Activated T-cell treated with anti-CD3 and anti-CD28 coated beads, Interleukin-2, amount 50 U/mL, for 24 hours (primary cell): ENCODE results near the gene MYBPHL.

ENCODE experiments used
- DNase-seq: peaks from one replicate; pipeline ENCODE4 v3.0.0-alpha.2; 2020
- H3K27ac Mint-ChIP-seq: 2 replicates; pipeline ENCODE4 v1.8.0; 2020; ENCODE audit warnings: mild to moderate bottlenecking, mixed read lengths
- H3K27me3 Mint-ChIP-seq: 2 replicates; pipeline ENCODE4 v1.8.0; 2020; ENCODE audit warnings: mixed read lengths
- H3K36me3 Mint-ChIP-seq: 2 replicates; pipeline ENCODE4 v1.8.0; 2020; ENCODE audit warnings: low read depth, mixed read lengths
- H3K4me1 Mint-ChIP-seq: 2 replicates; pipeline ENCODE4 v1.8.0; 2020; ENCODE audit warnings: low read depth, mixed read lengths
- H3K4me3 Mint-ChIP-seq: 2 replicates; pipeline ENCODE4 v1.8.0; 2020; ENCODE audit warnings: mild to moderate bottlenecking, moderate library complexity, mixed read lengths
- H3K9me3 Mint-ChIP-seq: 2 replicates; pipeline ENCODE4 v1.8.0; 2020; ENCODE audit warnings: mixed read lengths

The MYBPHL gene

DNA sequence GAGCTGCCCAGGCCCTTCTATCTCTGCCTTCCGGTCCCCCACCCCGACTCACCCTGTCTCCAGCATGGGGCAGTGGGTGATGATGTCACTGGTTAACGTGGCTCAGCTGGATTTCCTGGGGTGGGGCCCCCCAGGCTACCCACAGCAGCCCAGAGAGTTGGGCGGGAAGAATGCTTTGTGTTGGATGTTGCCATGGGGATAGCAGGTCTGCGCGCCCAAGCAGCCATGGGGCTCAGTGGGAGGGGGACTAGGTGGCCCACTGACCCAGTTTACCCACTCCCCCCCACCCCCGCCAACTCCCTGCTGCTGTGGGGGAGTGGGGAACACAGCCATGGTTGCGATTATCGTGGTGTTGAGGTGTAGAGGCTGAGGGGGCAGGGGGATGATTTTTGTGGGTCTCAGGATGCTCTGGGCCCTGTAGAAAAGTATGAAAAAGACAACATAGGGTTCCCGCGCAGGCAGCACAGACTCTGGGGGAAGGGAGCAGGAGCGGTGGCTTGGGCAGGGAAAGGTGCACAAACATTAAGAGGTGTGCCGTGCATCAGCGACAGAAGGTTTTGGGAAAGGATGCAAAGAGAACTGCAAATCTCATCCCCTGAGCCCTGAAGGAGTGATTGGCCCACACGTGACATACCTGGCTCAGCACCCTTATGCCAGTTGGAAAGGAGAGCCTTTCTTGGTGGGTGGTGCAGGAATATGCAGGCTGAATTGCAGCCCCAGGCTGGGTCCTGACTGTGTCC is 49.0 kb downstream of the MYBPHL start:
- Mint-ChIP-seq H3K36me3 (no peaks in the 10 kb centered on the region), H3K27ac (no peak overlapping the region), H3K27me3 (no peaks in the 10 kb centered on the region), H3K4me1 (no peaks in the 10 kb centered on the region), H3K9me3 (no peaks in the 10 kb centered on the region), H3K4me3 (no peak overlapping the region)
- no peak for DNase-seq

DNA sequence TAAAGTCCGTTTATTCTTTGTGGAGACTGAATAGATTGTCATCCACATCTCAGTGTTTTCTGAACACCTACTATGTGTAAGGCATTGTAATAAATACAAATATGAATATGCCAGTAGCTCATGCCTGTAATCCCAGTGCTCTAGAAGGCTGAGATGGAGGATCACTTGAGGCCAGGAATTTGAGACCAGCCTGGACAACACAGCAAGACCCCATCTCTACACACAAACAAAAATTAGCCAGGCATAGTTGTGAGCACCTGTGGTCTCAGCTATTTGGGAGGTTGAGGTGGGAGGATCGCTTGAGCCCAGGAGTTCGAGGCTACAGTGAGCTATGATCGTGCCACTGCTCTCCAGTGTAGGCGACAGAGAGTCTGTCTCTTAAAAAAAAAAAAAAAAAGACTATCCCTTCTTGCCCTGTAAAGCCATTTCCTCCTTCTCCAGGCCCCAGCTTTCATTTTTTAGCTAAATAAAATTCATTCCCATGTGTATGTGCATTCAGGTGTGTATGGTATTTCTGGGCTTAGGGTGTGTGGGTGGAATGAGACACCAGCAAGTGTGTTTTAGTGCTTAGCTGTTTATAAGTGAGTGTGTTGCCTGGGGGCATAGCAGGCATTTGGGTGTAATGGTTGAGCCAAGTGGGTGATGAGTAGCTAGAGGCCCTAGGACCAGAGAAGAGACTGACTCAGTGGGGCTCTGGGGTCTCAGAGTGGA is 49.7 kb downstream of the MYBPHL start:
- no peak overlapping the region for H3K27ac Mint-ChIP-seq
- DNase-seq, result no peak
- no peaks in the 10 kb centered on the region for H3K36me3 Mint-ChIP-seq

DNA sequence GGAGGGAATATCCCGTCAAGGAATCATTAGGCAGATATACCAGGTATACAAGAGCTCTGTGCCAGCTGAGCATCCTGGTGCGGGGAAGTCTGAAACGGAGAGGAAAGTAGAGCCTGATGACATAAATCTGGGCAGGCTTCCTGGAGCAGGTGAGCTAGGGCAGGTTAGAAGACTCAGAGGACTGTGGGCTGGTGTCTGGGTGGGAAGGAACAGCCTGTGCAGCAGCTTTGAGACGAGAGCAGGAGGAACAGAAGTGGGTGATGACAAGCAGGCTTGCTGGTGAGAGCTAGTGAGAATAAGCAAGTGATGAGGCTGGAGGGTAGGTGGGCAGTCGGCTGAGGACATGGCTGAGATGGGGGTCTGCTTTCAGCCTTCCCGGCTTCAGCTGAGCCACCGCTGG is 50.7 kb downstream of the MYBPHL start:
- H3K27ac Mint-ChIP-seq, result no peak overlapping the region

More for the DNA sequence above, 49.7 kb downstream of the MYBPHL start:
- Mint-ChIP-seq H3K9me3 (no peaks in the 10 kb centered on the region), H3K4me3 (no peak overlapping the region), H3K27me3 (no peaks in the 10 kb centered on the region), H3K4me1 (no peaks in the 10 kb centered on the region)

DNA sequence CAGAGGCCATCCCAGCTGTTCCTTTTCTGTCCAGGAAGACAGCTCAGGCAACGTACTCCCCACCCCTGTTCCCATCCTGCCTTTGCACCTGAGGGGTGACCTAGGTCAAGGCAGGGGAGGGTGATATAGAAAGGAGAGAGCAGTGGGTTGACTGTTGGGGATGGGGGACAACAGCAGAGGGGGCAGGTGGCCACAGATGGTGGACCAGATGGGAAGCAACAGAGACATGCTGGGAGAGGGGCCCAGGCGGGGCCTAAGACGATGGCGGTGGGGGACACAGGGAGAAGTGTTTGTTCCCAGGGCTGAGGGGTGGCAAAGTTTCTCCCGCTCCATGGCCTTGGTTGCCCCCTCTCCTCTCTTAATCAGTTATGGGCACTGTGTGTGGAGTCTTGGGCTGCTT is 51.1 kb downstream of the MYBPHL start:
- Mint-ChIP-seq H3K27ac (no peak overlapping the region), H3K4me1 (no peaks in the 10 kb centered on the region), H3K4me3 (no peak overlapping the region), H3K9me3 (no peaks in the 10 kb centered on the region), H3K36me3 (no peaks in the 10 kb centered on the region), H3K27me3 (peaks cover 5% of the 10 kb centered on the region)
- no peak for DNase-seq

More for the DNA sequence above, 50.7 kb downstream of the MYBPHL start:
- no peak for DNase-seq
- Mint-ChIP-seq H3K27me3 (peaks cover under 1% of the 10 kb centered on the region), H3K36me3 (no peaks in the 10 kb centered on the region), H3K4me1 (no peaks in the 10 kb centered on the region), H3K9me3 (no peaks in the 10 kb centered on the region), H3K4me3 (no peak overlapping the region)

GRCh38 chr1:109255097-109255651 is 51.6 kb downstream of the MYBPHL start:
- H3K27me3 Mint-ChIP-seq, result peaks cover 7% of the 10 kb centered on the region
- no peak overlapping the region for H3K4me3 Mint-ChIP-seq
- no peaks in the 10 kb centered on the region for H3K4me1 Mint-ChIP-seq
- no peaks in the 10 kb centered on the region for H3K36me3 Mint-ChIP-seq
- no peaks in the 10 kb centered on the region for H3K9me3 Mint-ChIP-seq
- no peak overlapping the region for H3K27ac Mint-ChIP-seq
- no peak for DNase-seq

- Mint-ChIP-seq H3K27ac (no peak overlapping the region), H3K9me3 (no peaks in the 10 kb centered on the region), H3K4me3 (no peak overlapping the region), H3K4me1 (no peaks in the 10 kb centered on the region), H3K36me3 (no peaks in the 10 kb centered on the region), H3K27me3 (peaks cover 7% of the 10 kb centered on the region)
- no peak for DNase-seq
These were observed 52.2 kb downstream of the MYBPHL start for GRCh38 chr1:109254621-109255096.

DNA sequence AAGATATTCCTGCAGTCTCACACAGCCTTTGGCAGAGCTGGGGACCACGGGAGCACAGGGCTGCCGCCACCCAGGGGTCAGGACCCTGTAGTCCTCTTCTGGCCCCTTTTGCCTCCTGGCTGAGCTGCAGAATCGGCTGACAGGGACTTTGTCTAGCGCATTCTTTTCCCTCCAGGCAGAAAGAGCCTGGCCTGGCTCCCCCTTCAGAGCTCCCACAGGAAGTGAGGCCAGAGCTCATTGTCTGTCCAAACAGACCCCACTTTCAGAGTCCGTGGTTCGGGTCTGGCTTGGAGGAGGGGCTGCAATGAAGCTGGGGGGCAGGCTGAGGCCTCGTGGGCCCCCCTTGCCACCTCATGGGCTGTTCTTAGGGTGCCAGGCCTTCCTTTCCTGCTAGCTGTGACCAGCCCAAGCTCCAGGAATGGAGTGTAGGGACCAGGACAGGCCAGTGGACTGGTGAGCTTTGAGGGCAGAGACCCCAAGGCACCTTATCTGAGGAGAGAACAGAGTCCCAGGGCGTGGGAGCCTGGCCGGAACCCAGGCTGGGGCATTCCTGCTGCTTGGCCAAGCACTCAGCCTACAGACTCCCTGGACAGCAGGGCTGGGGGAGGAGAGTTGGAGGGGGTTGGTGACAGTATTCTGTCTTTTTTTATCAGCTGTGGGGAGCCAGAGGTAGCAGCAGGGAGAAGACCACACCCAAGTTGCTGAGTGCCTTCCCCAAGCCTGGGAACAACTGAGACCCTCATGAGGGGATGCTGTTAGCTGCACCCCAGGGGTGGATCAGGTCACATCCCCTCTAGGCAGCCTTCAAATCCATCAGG is 52.8 kb downstream of the MYBPHL start:
- Mint-ChIP-seq H3K4me1 (peaks cover 3% of the 10 kb centered on the region), H3K27ac (no peak overlapping the region), H3K9me3 (no peaks in the 10 kb centered on the region), H3K27me3 (peaks cover 8% of the 10 kb centered on the region), H3K36me3 (no peaks in the 10 kb centered on the region), H3K4me3 (no peak overlapping the region)
- no peak for DNase-seq

DNA sequence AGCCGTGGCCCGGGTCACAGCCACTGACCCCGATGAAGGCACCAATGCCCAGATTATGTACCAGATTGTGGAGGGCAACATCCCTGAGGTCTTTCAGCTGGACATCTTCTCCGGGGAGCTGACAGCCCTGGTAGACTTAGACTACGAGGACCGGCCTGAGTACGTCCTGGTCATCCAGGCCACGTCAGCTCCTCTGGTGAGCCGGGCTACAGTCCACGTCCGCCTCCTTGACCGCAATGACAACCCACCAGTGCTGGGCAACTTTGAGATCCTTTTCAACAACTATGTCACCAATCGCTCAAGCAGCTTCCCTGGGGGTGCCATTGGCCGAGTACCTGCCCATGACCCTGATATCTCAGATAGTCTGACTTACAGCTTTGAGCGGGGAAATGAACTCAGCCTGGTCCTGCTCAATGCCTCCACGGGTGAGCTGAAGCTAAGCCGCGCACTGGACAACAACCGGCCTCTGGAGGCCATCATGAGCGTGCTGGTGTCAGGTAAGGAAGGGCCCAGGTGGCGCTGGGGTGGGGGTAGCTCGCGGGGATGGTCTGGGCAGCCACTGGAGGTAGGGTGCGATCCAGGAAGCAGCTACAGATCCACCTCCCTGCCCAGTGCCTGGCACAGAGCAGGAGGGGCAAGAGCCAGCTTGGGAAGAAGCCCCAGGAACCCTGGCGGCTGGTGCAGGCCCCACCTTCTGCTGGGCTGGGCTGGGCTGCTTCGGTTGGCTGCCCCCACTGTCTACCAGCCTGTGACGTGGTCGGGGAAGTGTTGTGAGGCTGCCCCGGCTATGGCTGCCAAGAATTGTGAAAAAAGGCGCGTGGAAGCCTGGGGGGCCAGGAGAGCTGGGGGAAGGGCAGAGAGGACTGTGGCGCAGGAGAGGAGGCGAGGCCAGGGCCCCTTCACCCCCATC is 53.7 kb downstream of the MYBPHL start:
- H3K27ac Mint-ChIP-seq, result no peak overlapping the region
- H3K36me3 Mint-ChIP-seq, result no peaks in the 10 kb centered on the region
- no peaks in the 10 kb centered on the region for H3K9me3 Mint-ChIP-seq
- DNase-seq, result no peak
- peaks cover 4% of the 10 kb centered on the region for H3K4me1 Mint-ChIP-seq
- H3K27me3 Mint-ChIP-seq, result peaks cover 9% of the 10 kb centered on the region
- no peak overlapping the region for H3K4me3 Mint-ChIP-seq

DNA sequence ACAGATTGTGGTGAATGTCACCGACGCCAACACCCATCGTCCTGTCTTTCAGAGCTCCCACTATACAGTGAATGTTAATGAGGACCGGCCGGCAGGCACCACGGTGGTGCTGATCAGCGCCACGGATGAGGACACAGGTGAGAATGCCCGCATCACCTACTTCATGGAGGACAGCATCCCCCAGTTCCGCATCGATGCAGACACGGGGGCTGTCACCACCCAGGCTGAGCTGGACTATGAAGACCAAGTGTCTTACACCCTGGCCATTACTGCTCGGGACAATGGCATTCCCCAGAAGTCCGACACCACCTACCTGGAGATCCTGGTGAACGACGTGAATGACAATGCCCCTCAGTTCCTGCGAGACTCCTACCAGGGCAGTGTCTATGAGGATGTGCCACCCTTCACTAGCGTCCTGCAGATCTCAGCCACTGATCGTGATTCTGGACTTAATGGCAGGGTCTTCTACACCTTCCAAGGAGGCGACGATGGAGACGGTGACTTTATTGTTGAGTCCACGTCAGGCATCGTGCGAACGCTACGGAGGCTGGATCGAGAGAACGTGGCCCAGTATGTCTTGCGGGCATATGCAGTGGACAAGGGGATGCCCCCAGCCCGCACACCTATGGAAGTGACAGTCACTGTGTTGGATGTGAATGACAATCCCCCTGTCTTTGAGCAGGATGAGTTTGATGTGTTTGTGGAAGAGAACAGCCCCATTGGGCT is 54.5 kb downstream of the MYBPHL start:
- Mint-ChIP-seq H3K36me3 (no peaks in the 10 kb centered on the region), H3K4me1 (peaks cover 4% of the 10 kb centered on the region), H3K27me3 (peaks cover 9% of the 10 kb centered on the region), H3K9me3 (no peaks in the 10 kb centered on the region), H3K4me3 (no peak overlapping the region), H3K27ac (no peak overlapping the region)
- DNase-seq, result no peak

GRCh38 chr1:109251277-109252166 is 55.3 kb downstream of the MYBPHL start:
- H3K27ac Mint-ChIP-seq, result no peak overlapping the region
- H3K27me3 Mint-ChIP-seq, result peaks cover 10% of the 10 kb centered on the region
- no peak overlapping the region for H3K4me3 Mint-ChIP-seq
- no peaks in the 10 kb centered on the region for H3K36me3 Mint-ChIP-seq
- no peak for DNase-seq
- peaks cover 4% of the 10 kb centered on the region for H3K4me1 Mint-ChIP-seq
- no peaks in the 10 kb centered on the region for H3K9me3 Mint-ChIP-seq

- H3K27ac Mint-ChIP-seq, result no peak overlapping the region
- no peak for DNase-seq
- peaks cover 13% of the 10 kb centered on the region for H3K27me3 Mint-ChIP-seq
- no peaks in the 10 kb centered on the region for H3K36me3 Mint-ChIP-seq
- H3K9me3 Mint-ChIP-seq, result no peaks in the 10 kb centered on the region
- peaks cover 4% of the 10 kb centered on the region for H3K4me1 Mint-ChIP-seq
- peak overlapping the region; percentile 67 for H3K4me3 Mint-ChIP-seq
These were observed 56.1 kb downstream of the MYBPHL start for GRCh38 chr1:109250454-109251276.
